HG03565 (cell line): ENCODE results near the gene CXXC1.
"Not testable (repeated sequence)": the region's sequence is repeated elsewhere in the genome, so short reads cannot be mapped to it uniquely, and the experiment has no call there.

ENCODE experiments used
- ATAC-seq: cut with Tn5 transposase; IDR thresholded peaks from one replicate; pipeline ENCODE4 v1.9.1; 2021; ENCODE audit warnings: mild to moderate bottlenecking, moderate library complexity; ENCODE audit not compliant: unreplicated experiment

Gene CXXC1

GRCh38 chr18:50287441-50288347 is at the start of gene CXXC1:
Gene CXXC1 (minus strand): TSS chr18:50287692. CDS start chr18:50287589, 103 bp downstream.
- ATAC-seq: peak; percentile 85

- peak; percentile 51 for ATAC-seq
Measured at GRCh38 chr18:50334546-50335152, 47.2 kb upstream of the CXXC1 start.

DNA sequence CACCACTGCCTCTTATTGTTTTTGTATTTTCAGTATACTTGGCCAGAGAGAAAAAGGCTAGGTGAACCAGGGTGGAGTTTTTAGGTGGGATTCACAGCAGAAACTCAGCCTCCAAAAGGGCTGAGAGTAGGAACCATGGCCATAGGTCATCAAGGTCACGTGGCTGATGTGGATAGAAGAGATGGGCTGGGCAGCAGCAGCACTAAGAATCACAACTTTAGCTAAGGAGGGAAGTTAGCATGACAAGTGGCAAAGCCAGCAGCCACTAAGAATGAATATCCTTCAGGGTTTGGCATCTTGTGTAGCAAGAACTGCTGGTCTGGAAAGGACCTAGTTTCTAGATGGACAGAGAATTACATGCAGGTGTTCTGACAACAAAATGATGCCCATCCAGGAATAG is 44.2 kb upstream of the CXXC1 start:
- no peak for ATAC-seq

GRCh38 chr18:50330176-50330575 is 42.7 kb upstream of the CXXC1 start:
- ATAC-seq: no peak

DNA sequence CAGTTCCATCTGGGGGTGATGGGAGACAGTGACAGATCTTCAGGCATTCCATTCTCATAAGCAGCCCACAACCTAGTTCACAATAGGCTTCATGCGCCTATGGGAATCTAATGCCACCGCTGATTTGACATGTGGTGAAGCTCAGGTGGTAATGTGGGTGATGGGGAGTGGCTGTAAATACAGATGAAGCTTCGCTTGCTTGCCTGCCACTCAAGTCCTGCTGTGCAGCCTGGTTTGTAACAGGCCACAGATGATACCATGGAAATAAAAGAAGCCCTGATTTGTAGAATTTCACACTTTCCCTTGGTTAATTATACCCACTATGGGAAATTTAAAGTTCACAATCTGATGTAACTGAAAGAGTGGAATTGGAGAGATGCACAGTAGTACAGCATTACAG is 40.5 kb upstream of the CXXC1 start:
- ATAC-seq: no peak

GRCh38 chr18:50320719-50321118 is 33.2 kb upstream of the CXXC1 start:
- ATAC-seq: peak; percentile 68

DNA sequence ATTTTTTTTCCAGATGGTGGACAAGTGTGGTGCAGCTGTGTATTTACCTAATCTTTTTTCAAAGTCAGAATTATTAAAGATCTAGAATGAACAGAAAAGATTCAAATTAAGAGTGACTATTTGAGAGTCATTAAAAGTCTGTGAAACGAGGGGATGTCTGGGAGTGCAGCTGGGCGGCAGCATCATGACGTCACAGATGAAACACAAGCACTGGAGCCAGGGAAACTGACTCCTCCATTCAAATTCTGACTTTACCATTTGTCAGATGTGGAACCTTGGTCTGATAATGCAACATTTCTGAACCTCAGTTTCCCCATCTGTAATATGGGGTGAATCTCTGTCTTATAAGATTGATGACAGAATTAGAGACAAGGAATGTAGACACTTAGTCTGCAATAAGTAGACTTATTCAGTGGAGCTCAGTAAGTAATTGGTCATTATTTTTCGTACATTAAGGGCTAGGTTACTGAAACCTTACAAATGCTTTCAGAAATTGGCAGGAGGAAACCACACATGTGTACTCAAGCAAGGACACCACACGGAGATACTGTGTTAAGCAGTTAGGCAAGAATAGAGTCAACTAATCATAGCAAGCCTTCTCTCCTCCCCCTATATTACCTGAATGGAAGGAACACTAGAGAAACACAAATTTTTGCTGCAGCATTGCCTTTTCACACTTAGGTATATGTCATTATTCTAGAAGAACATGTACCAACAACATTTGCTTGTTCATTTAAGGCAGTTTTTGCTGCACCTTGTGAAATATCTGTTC is 27.8 kb upstream of the CXXC1 start:
- ATAC-seq: peak; percentile 71

DNA sequence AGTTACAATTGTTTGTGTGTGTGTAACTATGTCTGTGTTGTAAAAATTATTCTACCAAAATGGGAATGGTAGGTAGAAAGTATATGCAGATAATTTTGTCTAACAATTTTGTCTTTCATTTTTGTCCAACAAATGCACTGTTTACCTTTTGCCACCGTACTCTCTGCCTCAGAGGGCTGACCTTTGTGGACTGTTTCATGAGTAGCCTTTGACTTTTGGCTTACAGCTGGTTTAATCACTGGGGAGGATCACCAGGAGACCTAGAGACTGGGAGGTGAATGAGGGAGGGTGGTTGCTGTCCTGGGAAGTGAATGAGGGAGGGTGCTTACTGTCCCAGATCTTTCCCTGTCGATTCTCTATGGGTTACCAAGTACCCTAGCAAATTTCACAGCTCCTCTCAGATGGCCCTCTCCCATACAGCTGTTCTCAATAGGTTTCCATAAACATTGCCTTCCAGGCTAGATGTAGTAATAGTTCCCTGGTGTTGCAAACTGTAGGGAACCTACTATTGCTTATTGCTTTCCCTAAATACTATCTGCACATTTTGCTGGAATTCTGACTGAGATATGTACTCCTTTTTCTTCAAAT is 26.5 kb upstream of the CXXC1 start:
- ATAC-seq: no peak

DNA sequence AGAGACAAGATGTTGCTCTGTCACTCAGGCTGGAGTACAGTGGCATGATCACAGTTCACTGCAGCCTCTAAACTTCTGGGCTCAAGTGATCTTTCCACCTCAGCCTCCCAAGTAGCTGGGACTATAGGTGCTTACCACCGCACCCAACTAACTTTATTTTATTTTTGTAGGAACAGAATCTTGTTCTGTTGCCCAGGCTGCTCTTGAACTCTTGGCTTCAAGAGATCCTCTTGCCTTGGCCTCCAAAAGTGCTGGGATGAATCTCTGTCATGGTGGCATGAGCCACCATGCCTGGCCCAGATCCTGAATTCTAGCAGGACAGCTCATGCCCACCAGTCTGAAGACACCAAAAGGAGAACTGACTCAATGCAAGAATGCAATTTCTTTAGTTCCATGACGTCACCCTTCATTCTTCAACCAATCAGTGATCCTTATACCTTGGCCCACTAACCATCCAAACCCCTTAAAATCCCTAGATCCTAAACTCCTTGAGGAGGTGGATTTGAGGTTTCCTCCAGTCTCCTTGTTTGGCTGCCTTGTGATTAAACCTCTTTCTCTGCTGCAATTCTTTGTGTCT is 25.6 kb upstream of the CXXC1 start:
- no peak for ATAC-seq

- peak; percentile 50 for ATAC-seq
Measured at GRCh38 chr18:50312296-50313030, 25.0 kb upstream of the CXXC1 start.

- no peak for ATAC-seq
Measured at GRCh38 chr18:50311650-50312049, 24.2 kb upstream of the CXXC1 start.

DNA sequence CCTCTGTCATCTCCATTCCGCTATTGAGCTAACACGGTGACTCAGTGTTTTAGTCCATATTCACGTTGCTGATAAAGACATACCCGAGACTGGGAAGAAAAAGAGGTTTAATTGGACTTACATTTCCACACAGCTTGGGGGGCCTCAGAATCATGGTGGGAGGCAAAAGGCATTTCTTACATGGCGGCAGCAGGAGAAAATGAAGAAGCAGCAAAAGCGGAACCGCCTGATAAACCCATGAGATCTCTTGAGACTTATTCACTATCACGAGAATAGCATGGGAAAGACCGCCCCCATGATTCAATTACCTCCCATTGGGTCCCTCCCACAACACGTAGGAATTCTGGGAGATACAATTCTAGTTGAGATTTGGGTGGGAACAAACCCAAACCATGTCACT is 22.6 kb upstream of the CXXC1 start:
- no peak for ATAC-seq

- ATAC-seq: not testable (repeated sequence)
Measured at GRCh38 chr18:50308851-50309250, 21.4 kb upstream of the CXXC1 start.

DNA sequence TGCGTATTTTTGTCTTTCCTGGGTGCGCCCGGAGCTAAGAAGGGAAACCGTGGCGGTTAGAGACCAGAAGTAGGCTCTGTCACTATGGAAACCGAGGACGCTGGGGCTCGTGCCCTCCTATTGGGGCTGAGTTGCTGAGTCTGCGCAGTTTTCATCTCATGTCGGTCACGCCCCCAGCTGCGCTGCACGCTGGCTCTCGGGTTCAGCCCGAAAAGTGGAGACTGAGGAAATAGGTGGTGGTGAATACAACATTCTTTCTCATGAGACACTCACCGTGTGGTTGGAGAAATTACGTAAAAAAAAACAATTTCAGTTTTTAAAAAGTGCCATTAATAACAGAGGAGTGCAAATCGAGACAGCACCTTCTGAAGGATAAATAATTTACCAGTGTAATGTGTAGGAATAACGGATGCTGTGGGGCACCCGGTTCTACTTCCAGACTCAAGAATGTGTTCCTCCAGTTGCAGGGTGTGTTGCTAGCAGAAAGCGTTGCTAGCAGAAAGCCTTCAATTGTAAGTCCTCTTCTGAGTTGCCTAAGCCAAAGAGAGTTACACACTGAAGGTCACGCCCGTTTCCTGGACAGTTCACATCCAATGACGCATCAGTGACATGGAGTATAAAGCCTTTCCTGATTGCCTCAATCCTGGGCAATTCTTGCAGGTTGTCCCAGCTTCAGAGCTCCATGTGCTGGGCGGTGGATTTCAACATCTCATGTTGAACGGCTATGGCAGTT is 20.4 kb upstream of the CXXC1 start:
- ATAC-seq: peak; percentile 82

GRCh38 chr18:50307400-50307737 is 19.9 kb upstream of the CXXC1 start:
- no peak for ATAC-seq

DNA sequence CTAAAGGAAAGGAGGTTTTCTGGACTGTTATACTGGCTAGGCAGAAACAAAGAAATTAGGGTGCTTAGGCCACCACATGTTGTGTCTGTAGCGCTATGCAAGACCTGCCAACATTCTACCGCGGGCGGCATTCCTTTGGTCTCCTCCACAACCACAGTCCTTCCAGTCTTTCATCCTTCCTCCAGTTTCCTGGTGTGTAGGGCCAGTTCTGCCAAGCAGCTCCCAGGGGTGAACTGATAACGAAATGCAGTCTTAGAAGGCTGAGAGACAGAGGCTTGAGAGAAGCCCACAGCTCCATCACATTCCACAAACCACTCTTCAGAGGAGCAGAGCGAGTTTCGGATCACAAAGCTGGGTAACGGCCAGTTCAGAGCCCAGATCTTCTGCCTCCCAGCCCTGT is 19.5 kb upstream of the CXXC1 start:
- ATAC-seq: no peak

GRCh38 chr18:50301074-50301473 is 13.6 kb upstream of the CXXC1 start:
- ATAC-seq: no peak

DNA sequence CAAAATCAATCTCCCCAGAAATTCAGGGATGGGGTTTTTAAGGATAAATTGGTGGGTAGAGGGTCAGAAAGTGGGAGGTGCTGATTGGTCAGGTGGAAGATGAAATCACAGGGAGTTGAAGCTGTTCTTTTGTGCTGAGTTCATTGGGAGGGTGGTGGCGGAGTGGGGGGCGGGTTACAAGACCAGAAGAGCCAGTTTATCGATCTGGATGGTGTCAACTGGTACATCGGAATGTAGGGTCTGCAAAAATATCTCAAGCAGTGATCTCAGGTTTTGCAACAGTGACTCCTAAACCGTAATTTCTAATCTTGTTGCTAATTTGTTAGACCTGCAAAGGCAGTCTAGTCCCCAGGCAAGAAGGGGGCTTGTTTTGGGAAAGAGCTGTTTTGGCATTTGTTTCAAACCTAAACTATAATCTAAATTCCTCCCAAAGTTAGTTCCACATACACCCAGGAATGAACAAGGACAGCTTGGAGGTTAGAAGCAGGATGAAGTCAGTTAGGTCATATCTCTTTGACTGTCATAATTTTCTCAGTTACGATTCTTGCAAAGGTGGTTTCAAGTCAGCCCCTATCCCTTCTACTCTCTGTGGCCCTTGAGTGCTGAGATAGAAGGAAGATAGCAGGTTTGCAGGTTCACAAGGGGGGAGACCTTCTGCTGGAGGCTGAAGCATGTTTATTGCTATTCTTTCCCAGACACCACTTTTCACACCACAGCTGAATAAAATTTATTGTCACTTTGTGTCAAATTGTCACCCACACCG is 12.3 kb upstream of the CXXC1 start:
- ATAC-seq: no peak
